GM12864 (cell line): Measurements from ENCODE around the gene RPP25L.
"Not testable (repeated sequence)": the region's sequence is repeated elsewhere in the genome, so short reads cannot be mapped to it uniquely, and the experiment has no call there.

Source experiments
- DNase-seq: peaks from one replicate; pipeline ENCODE4 v3.0.0-alpha.2; 2011; ENCODE audit warnings: low read depth
- H3K4me3 ChIP-seq: 2 replicates; pipeline ENCODE4 v1.5.1; 2011; ENCODE audit warnings: mild to moderate bottlenecking, low read depth, low read length, control low read depth
- TF ChIP-seq, protein P1 (sequence below): IDR thresholded peaks from 2 replicates; pipeline ENCODE4 v1.5.1; 2011; ENCODE audit warnings: low read depth, mild to moderate bottlenecking, moderate library complexity, low read length, control low read depth, inconsistent platforms; ENCODE audit errors: missing control alignments

The RPP25L gene

DNA sequence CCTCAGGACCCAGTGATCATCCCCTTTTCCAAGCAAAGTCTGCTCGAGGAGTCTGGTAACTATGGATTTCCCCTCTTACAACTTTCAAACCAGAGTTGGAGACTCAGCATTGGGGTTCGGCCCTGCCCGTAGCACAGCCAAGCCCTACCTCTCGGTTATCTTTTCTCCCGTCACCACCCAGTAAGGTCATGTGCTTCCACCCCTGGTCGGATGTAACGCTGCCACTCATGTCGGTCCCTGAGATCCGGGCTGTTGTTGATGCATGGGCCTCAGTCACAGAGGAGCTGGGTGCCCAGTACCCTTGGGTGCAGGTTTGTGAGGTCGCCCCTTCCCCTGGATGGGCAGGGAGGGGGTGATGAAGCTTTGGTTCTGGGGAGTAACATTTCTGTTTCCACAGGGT, 35.8 kb upstream of the RPP25L start:
- H3K4me3 ChIP-seq, result peak overlapping the region; percentile 81
- no peak for DNase-seq
- TF ChIP-seq, protein P1, sequence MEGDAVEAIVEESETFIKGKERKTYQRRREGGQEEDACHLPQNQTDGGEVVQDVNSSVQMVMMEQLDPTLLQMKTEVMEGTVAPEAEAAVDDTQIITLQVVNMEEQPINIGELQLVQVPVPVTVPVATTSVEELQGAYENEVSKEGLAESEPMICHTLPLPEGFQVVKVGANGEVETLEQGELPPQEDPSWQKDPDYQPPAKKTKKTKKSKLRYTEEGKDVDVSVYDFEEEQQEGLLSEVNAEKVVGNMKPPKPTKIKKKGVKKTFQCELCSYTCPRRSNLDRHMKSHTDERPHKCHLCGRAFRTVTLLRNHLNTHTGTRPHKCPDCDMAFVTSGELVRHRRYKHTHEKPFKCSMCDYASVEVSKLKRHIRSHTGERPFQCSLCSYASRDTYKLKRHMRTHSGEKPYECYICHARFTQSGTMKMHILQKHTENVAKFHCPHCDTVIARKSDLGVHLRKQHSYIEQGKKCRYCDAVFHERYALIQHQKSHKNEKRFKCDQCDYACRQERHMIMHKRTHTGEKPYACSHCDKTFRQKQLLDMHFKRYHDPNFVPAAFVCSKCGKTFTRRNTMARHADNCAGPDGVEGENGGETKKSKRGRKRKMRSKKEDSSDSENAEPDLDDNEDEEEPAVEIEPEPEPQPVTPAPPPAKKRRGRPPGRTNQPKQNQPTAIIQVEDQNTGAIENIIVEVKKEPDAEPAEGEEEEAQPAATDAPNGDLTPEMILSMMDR, result no peak

DNA sequence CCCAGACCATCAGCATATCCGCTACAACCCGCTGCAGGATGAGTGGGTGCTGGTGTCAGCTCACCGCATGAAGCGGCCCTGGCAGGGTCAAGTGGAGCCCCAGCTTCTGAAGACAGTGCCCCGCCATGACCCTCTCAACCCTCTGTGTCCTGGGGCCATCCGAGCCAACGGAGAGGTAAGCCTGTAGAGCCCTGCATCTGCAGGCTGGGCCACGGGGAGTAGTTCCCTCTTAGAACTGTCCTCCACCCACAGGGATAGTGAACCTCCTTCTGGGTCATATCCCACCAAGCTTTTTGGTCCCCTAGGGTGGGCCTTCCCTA, 35.1 kb upstream of the RPP25L start:
- TF ChIP-seq, protein P1, result no peak
- no peak for DNase-seq

DNA sequence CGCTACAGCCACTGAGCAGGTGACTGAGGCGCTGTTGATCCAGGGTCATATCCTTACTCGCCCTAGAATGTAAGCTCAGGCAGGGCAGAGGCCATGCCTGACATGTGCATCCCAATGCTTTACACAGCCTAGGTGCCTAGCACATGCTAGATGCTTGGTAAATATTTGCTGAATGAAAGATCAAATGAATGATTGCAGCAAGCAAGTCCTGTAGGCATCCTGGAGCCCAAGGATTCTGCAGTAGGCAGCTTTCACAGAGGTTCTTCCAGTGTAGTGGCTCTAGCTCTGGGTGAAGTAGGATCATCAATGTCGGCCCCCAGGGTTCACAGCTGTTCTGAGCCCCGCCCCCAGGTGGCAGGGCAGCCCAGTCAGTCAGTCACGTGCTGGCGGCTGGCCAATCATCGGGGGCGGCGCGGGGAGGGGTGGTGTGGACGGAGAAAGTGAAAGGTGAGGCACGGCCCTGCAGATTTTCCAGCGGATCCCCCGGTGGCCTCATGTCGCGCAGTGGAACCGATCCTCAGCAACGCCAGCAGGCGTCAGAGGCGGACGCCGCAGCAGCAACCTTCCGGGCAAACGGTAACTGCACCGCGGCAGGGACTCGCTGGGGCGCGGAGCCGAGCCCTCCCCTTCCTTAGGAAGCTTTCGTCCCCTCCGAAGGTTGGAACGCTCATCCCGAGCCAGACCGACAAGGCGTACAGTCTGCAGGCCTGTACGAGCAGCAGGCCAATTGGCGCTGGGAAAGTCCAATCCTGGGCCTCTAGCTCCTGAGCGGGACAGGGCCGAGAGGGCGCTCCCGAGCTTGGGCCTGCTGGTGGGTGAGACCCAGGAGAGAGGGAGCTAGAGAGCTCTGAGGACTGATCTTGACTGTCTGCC, 34.5 kb upstream of the RPP25L start, which contains the start of gene GALT:
TSS of gene GALT (plus strand) at position 465 of the 873 bp plus-strand sequence. CDS start at position 495, 30 bp downstream.
- DNase-seq, result peak; percentile 72
- TF ChIP-seq, protein P1, result peak; percentile 61
- H3K4me3 ChIP-seq, result peak within 1 kb of the TSS; percentile 81

More for the DNA sequence above, 35.1 kb upstream of the RPP25L start:
- H3K4me3 ChIP-seq, result peak overlapping the region; percentile 81

DNA sequence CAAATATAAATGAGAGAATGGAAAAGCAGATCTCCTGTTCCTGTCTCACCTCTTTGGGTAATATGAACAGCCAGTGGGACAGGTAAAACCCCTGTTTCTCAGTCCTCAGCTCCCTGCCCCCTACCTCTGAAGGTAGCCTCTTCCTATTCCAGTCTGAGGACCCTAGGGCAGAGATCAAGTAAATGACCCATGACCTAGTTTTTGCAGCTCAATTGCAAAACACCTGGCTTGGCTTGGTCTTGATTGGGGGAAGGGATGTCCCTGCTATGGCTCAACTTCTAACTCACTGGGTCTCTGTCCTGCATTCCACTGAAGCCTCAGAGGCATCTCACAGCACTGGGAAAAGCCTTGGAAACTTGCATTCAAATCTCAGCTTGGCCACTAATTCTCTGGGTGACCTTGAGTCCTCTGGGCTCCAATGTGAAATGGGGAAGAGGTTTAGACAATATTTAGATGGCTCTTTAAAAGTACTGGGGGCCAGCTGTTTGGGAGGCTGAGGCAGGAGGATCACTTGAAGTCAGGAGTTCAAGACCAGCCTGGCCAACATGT, 32.9 kb upstream of the RPP25L start:
- no peak for DNase-seq
- no peak overlapping the region for H3K4me3 ChIP-seq
- TF ChIP-seq, protein P1, result no peak

DNA sequence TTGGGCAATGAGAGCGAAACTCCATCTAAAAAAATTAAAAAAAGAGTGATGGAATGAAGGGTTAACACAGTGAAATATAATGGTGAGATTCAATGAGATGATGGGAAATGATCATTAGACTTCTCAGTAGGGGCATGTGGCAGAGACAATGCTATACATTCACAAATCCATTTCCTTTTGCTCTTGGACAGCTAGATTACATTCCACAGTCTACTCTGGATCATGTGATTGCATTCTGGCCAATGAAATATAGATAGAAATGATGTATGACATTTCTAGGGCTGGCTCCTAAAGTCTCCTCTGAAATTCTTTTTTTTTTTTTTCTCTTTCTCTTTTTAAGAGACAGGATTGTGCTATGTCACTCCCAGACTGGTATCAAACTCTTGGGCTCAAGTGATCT, 30.8 kb upstream of the RPP25L start:
- DNase-seq, result no peak
- H3K4me3 ChIP-seq, result no peak overlapping the region
- TF ChIP-seq, protein P1, result no peak

DNA sequence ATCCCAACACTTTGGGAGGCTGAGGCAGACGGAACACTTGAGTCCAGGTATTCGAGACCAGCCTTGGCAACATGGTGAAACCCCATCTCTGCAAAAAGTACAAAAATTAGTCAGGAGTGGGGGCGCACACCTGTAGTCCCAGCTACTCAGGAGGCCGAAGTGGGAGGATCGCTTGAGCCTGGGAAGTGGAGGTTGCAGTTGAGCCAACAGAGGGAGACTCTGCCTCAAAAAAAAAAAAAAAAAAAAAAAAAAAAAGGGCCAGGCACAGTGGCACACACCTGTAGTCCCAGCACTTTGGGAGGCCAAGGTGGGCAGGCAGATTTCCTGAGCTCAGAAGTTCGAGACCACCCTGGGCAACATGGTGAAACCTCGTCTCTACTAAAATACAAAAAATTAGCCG, 27.4 kb upstream of the RPP25L start:
- H3K4me3 ChIP-seq, DNase-seq: not testable (repeated sequence)

DNA sequence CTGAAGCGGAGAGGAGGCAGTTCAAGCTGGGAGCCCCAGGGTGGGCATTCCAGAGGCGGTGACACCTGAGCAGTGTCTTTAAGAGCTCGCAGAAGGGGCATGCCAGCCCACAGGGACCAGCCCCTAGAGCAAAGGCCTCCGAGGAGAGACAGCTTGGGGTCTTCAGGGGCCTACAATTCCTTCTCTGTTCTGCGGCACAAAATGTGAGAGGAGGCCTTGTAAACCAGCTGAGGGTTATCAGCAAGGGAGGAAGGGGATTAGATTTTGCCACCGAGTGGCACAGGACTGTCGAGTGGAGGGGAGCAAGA, 26.2 kb upstream of the RPP25L start:
- TF ChIP-seq, protein P1, result no peak
- DNase-seq, result no peak
- H3K4me3 ChIP-seq, result peak overlapping the region; percentile 95
